Measurements from ENCODE around the gene OPCML. TPM values are rescaled to one million over a fixed set of nuclear protein-coding genes. Genes with fewer than 3 reads are reported as not detected.

OPCML gene
- total RNA-seq, 1 experiment from 2014 or later = 0.94 TPM

DNA sequence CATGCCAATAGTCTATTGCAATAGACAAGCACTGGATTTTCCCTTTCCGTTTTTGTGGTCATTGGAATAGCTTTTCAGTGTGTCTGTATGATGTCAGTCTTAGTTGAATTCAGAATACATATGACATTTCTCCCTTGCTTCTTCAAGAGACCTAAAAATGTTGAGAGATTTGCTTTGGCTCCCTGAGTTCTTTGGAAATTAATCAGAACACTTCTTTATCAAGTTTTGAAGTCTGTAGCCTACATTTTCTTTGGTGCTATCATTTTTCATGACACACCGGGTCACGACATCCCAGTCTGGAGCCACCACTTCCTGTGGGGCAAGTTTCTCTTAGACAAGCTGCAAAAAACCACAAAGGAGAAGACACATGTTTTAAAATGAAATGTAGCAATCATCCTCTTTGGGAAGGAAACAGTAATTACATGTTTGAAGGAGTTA is 847.1 kb downstream of the OPCML start:
- Histone ChIP-seq H3K9ac (ENCODE audit: extremely low read depth, insufficient read length, low read length) (no peak overlapping the region), H3K14ac (ENCODE audit: insufficient read depth, low read length) (no peak overlapping the region), H3K79me1 (ENCODE audit: insufficient read depth, low read depth, low read length, poor library complexity, severe bottlenecking) (no peaks in the 10 kb centered on the region), H3K27ac (ENCODE audit: insufficient read length, low read depth, low read length) (no peak overlapping the region), H3K27me3 (ENCODE audit: insufficient read depth, low read length) (no peaks in the 10 kb centered on the region), H3K18ac (ENCODE audit: insufficient read length, low read depth, low read length) (no peak overlapping the region), H3K79me2 (ENCODE audit: insufficient read depth, low read length) (no peaks in the 10 kb centered on the region), H3K4me1 (ENCODE audit: insufficient read depth, low read length) (no peaks in the 10 kb centered on the region), H3K23ac (ENCODE audit: insufficient read length, low read depth, low read length) (no peak overlapping the region), H2BK5ac (ENCODE audit: insufficient read length, low read length) (no peak overlapping the region), H4K5ac (ENCODE audit: insufficient read length, low read depth, low read length) (no peak overlapping the region), H4K91ac (ENCODE audit: insufficient read length, low read depth, low read length) (no peak overlapping the region), H3K23me2 (ENCODE audit: insufficient read length, low read depth, low read length, poor library complexity, severe bottlenecking) (no peaks in the 10 kb centered on the region), H2BK12ac (ENCODE audit: insufficient read length, low read depth, low read length) (no peak overlapping the region), H4K8ac (replicated peaks; ENCODE audit: insufficient read length, low read depth, low read length) (no peak overlapping the region), H3K56ac (ENCODE audit: insufficient read length, low read depth, low read length) (no peak overlapping the region), H2BK20ac (ENCODE audit: low read depth, low read length, poor library complexity, severe bottlenecking) (no peak overlapping the region), H4K20me1 (ENCODE audit: control insufficient read depth, insufficient read depth, insufficient read length) (no peaks in the 10 kb centered on the region), H3K9me3 (ENCODE audit: control insufficient read depth, low read depth, low read length) (no peaks in the 10 kb centered on the region), H2AFZ (ENCODE audit: low read length) (no peak overlapping the region), H2BK15ac (ENCODE audit: low read depth, low read length) (no peak overlapping the region), H2AK5ac (ENCODE audit: insufficient read length, low read length) (no peak overlapping the region), H3K4me2 (ENCODE audit: insufficient read depth, insufficient read length, low read length) (no peak overlapping the region), H3K4ac (ENCODE audit: low read depth, low read length) (no peak overlapping the region), H2BK120ac (ENCODE audit: low read depth, low read length, poor library complexity, severe bottlenecking) (no peak overlapping the region), H3T11ph (ENCODE audit: low read length) (no peak overlapping the region)
- H3K4me1 Mint-ChIP-seq = peaks cover 12 to 20% of the 10 kb centered on the region in 2 experiments
- H3K9me3 Mint-ChIP-seq = peaks cover 0 to 9% of the 10 kb centered on the region in 2 experiments; a peak in 2 of 5 replicates
- DNase-seq = no peak
- TF ChIP-seq, protein P1, sequence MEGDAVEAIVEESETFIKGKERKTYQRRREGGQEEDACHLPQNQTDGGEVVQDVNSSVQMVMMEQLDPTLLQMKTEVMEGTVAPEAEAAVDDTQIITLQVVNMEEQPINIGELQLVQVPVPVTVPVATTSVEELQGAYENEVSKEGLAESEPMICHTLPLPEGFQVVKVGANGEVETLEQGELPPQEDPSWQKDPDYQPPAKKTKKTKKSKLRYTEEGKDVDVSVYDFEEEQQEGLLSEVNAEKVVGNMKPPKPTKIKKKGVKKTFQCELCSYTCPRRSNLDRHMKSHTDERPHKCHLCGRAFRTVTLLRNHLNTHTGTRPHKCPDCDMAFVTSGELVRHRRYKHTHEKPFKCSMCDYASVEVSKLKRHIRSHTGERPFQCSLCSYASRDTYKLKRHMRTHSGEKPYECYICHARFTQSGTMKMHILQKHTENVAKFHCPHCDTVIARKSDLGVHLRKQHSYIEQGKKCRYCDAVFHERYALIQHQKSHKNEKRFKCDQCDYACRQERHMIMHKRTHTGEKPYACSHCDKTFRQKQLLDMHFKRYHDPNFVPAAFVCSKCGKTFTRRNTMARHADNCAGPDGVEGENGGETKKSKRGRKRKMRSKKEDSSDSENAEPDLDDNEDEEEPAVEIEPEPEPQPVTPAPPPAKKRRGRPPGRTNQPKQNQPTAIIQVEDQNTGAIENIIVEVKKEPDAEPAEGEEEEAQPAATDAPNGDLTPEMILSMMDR (conservative IDR thresholded peaks at IDR 0.05) = no peak
- H3K36me3 Mint-ChIP-seq (ENCODE audit: insufficient read depth in 1 of 3, low read depth in 3 of 3) = no peaks in the 10 kb centered on the region
- peaks cover 4% of the 10 kb centered on the region for H3K27me3 Mint-ChIP-seq (ENCODE audit: low read depth)
- no CpG with 5 or more reads among the region's 3 CpGs for WGBS (ENCODE audit: extremely low coverage, insufficient read length, low lambda C conversion rate)
- H3K4me3 Mint-ChIP-seq = no peak overlapping the region
- 0 out of 7 replicates have a peak overlapping the region, but pooled peaks of 1 of the 3 experiments have one; percentile 41 for H3K27ac Mint-ChIP-seq

Data from H9 (cell line).